GM23338 (cell line): ENCODE measurements around the gene KRTAP20-4. TPM values are rescaled to one million over a fixed set of nuclear protein-coding genes. Genes with fewer than 3 reads are reported as not detected.

Experiments used
- ATAC-seq: fragments of 200-7000 bp; cut with Tn5 transposase; 3 replicates; pipeline ENCODE4 v1.9.1; 2020
- DNase-seq: peaks from one replicate; pipeline ENCODE4 v3.0.0-alpha.2; 2015; ENCODE audit warnings: low spot score
- H2AFZ ChIP-seq: fragments of 200-600 bp; sonication (generic); 2 replicates; pipeline ENCODE4 v1.8.0; 2016; ENCODE audit warnings: antibody characterized with exemption, mild to moderate bottlenecking, moderate library complexity
- H3F3A ChIP-seq: fragments of 200-600 bp; sonication (generic); replicated peaks from 2 replicates; pipeline ENCODE4 v1.8.0; 2017; ENCODE audit warnings: antibody characterized with exemption, mixed run types, low read depth
- H3K27ac ChIP-seq: fragments of 200-600 bp; sonication (generic); 2 replicates; pipeline ENCODE4 v1.6.1; 2016; ENCODE audit warnings: low read depth
- H3K27me3 ChIP-seq: fragments of 200-600 bp; sonication (generic); 2 replicates; pipeline ENCODE4 v1.8.0; 2016; ENCODE audit warnings: mild to moderate bottlenecking, mixed run types, moderate library complexity; ENCODE audit not compliant: insufficient read depth
- H3K36me3 ChIP-seq: fragments of 200-600 bp; sonication (generic); 2 replicates; pipeline ENCODE4 v1.8.0; 2016; ENCODE audit warnings: mild to moderate bottlenecking; ENCODE audit not compliant: insufficient read depth
- H3K4me1 ChIP-seq: fragments of 200-600 bp; sonication (generic); 2 replicates; pipeline ENCODE4 v1.8.0; 2016; ENCODE audit warnings: mild to moderate bottlenecking, moderate library complexity; ENCODE audit not compliant: insufficient read depth
- H3K4me2 ChIP-seq: fragments of 200-600 bp; sonication (generic); 2 replicates; pipeline ENCODE4 v1.7.1; 2017; ENCODE audit warnings: mixed run types
- H3K4me3 ChIP-seq: fragments of 200-600 bp; sonication (generic); 2 replicates; pipeline ENCODE4 v1.6.1; 2016; ENCODE audit warnings: mixed run types
- H3K79me2 ChIP-seq: fragments of 200-600 bp; sonication (generic); replicated peaks from 2 replicates; pipeline ENCODE4 v1.8.0; 2017; ENCODE audit warnings: mild to moderate bottlenecking; ENCODE audit not compliant: insufficient read depth
- H3K9me2 ChIP-seq: fragments of 200-600 bp; sonication (generic); 2 replicates; pipeline ENCODE4 v1.8.0; 2017; ENCODE audit not compliant: insufficient read depth
- H4K20me1 ChIP-seq: fragments of 200-600 bp; sonication (generic); replicated peaks from 2 replicates; pipeline ENCODE4 v1.8.0; 2017; ENCODE audit warnings: mild to moderate bottlenecking; ENCODE audit not compliant: insufficient read depth
- H3K27ac Mint-ChIP-seq: 2 replicates; pipeline ENCODE4 v1.8.0; 2020; ENCODE audit warnings: inconsistent platforms, mild to moderate bottlenecking, moderate library complexity, mixed read lengths
- H3K27me3 Mint-ChIP-seq: 3 replicates; pipeline ENCODE4 v1.8.0; 2022; ENCODE audit warnings: low read depth, mild to moderate bottlenecking, moderate library complexity, mixed read lengths, inconsistent platforms; ENCODE audit not compliant: insufficient read depth, poor library complexity
- H3K36me3 Mint-ChIP-seq: 3 replicates; pipeline ENCODE4 v1.8.0; 2021; ENCODE audit warnings: low read depth, mild to moderate bottlenecking, inconsistent platforms, moderate library complexity, mixed read lengths
- H3K4me1 Mint-ChIP-seq: 3 replicates; pipeline ENCODE4 v1.8.0; 2020; ENCODE audit warnings: mild to moderate bottlenecking, inconsistent platforms, mixed read lengths
- H3K4me3 Mint-ChIP-seq: 3 replicates; pipeline ENCODE4 v1.8.0; 2021; ENCODE audit warnings: moderate library complexity, mild to moderate bottlenecking, inconsistent platforms, mixed read lengths
- H3K9me3 Mint-ChIP-seq: 3 replicates; pipeline ENCODE4 v1.8.0; 2020; ENCODE audit warnings: moderate library complexity, mild to moderate bottlenecking, inconsistent platforms, mixed read lengths
- CREB1 ChIP-seq: fragments of 250-450 bp; sonication (Bioruptor Pico); IDR thresholded peaks from 2 replicates; pipeline ENCODE4 v1.5.0; 2020; ENCODE audit warnings: low read depth, mild to moderate bottlenecking, moderate library complexity
- EZH2 ChIP-seq: fragments of 200-600 bp; sonication (generic); IDR thresholded peaks from one replicate; pipeline ENCODE4 v1.8.0; 2017; ENCODE audit warnings: antibody characterized with exemption, mild to moderate bottlenecking, low read depth; ENCODE audit not compliant: unreplicated experiment
- EZH2phosphoT487 ChIP-seq: fragments of 200-600 bp; sonication (generic); IDR thresholded peaks from one replicate; pipeline ENCODE4 v1.8.1; 2018; ENCODE audit warnings: antibody characterized with exemption; ENCODE audit not compliant: unreplicated experiment
- JUNB ChIP-seq: IDR thresholded peaks from one replicate; pipeline ENCODE4 v1.6.1; 2016; ENCODE audit warnings: antibody characterized with exemption; ENCODE audit not compliant: unreplicated experiment
- NANOG ChIP-seq: IDR thresholded peaks from 2 replicates; pipeline ENCODE4 v1.6.1; 2016; ENCODE audit warnings: antibody characterized with exemption, borderline replicate concordance
- POLR2AphosphoS5 ChIP-seq: IDR thresholded peaks from 2 replicates; pipeline ENCODE4 v1.6.1; 2016; ENCODE audit warnings: antibody characterized with exemption, low read depth
- STAT1 ChIP-seq: IDR thresholded peaks from one replicate; pipeline ENCODE4 v1.6.1; 2016; ENCODE audit warnings: antibody characterized with exemption; ENCODE audit not compliant: unreplicated experiment
- ZNF114 ChIP-seq: fragments of 250-450 bp; sonication (Bioruptor Pico); IDR thresholded peaks from 2 replicates; pipeline ENCODE4 v1.5.0; 2020; ENCODE audit warnings: mild to moderate bottlenecking, moderate library complexity
- ZNF331 ChIP-seq: fragments of 250-450 bp; sonication (Bioruptor Pico); IDR thresholded peaks from 2 replicates; pipeline ENCODE4 v1.5.0; 2020; ENCODE audit warnings: low read depth, mild to moderate bottlenecking, moderate library complexity
- polyA plus RNA-seq: library from polyadenylated mRNA; unstranded; fragments of >200 nt; fragmentation: Nextera tagmentation; extraction: Ambion mirVana; gene quantifications from 2 replicates; pipeline ENCODE4 v1.2.1, GENCODE V29; 2016
- total RNA-seq: library from RNA; depleted of rRNA; stranded (reverse); fragments of >200 nt; shearing (Covaris generic); gene quantifications from 2 replicates; pipeline ENCODE4 v1.2.3, GENCODE V29; 2014
- TF ChIP-seq, protein P1 (sequence below), 2 experiments: fragments of 200-600 bp in 1 of 2; sonication (generic) in 1 of 2; conservative IDR thresholded peaks; 2 replicates each; pipeline versions ENCODE4 v1.5.1 to v1.6.1; 2016 to 2017; ENCODE audit warnings: antibody characterized with exemption in 2 of 2, low read depth in 2 of 2, mild to moderate bottlenecking in 2 of 2, moderate library complexity in 1 of 2
- TF ChIP-seq, protein P2 (sequence below): IDR thresholded peaks from one replicate; pipeline ENCODE4 v1.6.1; 2018; ENCODE audit warnings: antibody characterized with exemption; ENCODE audit not compliant: unreplicated experiment
- TF ChIP-seq, protein P3 (sequence below): IDR thresholded peaks from 2 replicates; pipeline ENCODE4 v1.6.1; 2016; ENCODE audit warnings: antibody characterized with exemption
- TF ChIP-seq, protein P4 (sequence below): fragments of 250-450 bp; sonication (Bioruptor Pico); IDR thresholded peaks from 2 replicates; pipeline ENCODE4 v1.5.0; 2020; ENCODE audit warnings: mild to moderate bottlenecking, moderate library complexity

The KRTAP20-4 gene
- total and polyA plus RNA-seq, 2 experiments from 2014 or later, result not detected

DNA sequence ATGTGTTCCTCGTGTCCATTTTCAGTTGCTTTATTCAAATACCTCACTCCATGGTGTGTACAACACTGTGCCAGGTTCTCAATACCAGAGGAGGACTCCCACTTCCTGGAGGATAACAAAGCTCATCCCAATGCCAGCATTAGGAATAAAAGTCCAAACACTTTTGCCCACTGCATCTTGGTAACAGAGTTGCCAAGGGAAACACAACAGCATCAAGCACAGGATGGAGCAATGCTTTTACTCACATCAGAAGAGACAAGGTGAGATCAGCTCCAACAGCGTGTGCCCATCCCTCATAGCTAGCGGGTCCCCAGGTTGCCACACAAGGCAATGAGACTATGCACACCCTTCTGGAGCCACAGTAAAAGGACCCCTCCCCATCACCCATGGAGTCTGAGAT, 2.9 kb downstream of the KRTAP20-4 start:
- no peaks in the 10 kb centered on the region for H3K79me2 ChIP-seq
- peaks cover 16% of the 10 kb centered on the region for H3K9me3 Mint-ChIP-seq
- no peaks in the 10 kb centered on the region; the same call in 2 of the 3 replicates for H3K4me1 Mint-ChIP-seq
- H3K4me3 Mint-ChIP-seq, result no peak overlapping the region
- 0 out of 3 replicates have a peak, but pooled peaks cover 5% of the 10 kb centered on the region for H3K36me3 Mint-ChIP-seq
- H3K4me2 ChIP-seq, result no peak overlapping the region
- H3K36me3 ChIP-seq, result no peaks in the 10 kb centered on the region
- H3K4me1 ChIP-seq, result no peaks in the 10 kb centered on the region; the same call in 1 of the 2 replicates
- H3K27me3 Mint-ChIP-seq, result no peaks in the 10 kb centered on the region
- H3K9me2 ChIP-seq, result peaks cover 7% of the 10 kb centered on the region; the same call in 1 of the 2 replicates
- no peak overlapping the region for H3K4me3 ChIP-seq
- TF ChIP-seq EZH2, result no peak
- no peak for TF ChIP-seq STAT1
- TF ChIP-seq POLR2AphosphoS5, result no peak
- TF ChIP-seq ZNF331 (CRISPR knock-in tag), result no peak
- TF ChIP-seq, protein P1, sequence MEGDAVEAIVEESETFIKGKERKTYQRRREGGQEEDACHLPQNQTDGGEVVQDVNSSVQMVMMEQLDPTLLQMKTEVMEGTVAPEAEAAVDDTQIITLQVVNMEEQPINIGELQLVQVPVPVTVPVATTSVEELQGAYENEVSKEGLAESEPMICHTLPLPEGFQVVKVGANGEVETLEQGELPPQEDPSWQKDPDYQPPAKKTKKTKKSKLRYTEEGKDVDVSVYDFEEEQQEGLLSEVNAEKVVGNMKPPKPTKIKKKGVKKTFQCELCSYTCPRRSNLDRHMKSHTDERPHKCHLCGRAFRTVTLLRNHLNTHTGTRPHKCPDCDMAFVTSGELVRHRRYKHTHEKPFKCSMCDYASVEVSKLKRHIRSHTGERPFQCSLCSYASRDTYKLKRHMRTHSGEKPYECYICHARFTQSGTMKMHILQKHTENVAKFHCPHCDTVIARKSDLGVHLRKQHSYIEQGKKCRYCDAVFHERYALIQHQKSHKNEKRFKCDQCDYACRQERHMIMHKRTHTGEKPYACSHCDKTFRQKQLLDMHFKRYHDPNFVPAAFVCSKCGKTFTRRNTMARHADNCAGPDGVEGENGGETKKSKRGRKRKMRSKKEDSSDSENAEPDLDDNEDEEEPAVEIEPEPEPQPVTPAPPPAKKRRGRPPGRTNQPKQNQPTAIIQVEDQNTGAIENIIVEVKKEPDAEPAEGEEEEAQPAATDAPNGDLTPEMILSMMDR (conservative IDR thresholded peaks at IDR 0.05; ENCODE audit: low read depth in 2 of 2), result no peak
- no peak for TF ChIP-seq EZH2phosphoT487
- TF ChIP-seq, protein P2, sequence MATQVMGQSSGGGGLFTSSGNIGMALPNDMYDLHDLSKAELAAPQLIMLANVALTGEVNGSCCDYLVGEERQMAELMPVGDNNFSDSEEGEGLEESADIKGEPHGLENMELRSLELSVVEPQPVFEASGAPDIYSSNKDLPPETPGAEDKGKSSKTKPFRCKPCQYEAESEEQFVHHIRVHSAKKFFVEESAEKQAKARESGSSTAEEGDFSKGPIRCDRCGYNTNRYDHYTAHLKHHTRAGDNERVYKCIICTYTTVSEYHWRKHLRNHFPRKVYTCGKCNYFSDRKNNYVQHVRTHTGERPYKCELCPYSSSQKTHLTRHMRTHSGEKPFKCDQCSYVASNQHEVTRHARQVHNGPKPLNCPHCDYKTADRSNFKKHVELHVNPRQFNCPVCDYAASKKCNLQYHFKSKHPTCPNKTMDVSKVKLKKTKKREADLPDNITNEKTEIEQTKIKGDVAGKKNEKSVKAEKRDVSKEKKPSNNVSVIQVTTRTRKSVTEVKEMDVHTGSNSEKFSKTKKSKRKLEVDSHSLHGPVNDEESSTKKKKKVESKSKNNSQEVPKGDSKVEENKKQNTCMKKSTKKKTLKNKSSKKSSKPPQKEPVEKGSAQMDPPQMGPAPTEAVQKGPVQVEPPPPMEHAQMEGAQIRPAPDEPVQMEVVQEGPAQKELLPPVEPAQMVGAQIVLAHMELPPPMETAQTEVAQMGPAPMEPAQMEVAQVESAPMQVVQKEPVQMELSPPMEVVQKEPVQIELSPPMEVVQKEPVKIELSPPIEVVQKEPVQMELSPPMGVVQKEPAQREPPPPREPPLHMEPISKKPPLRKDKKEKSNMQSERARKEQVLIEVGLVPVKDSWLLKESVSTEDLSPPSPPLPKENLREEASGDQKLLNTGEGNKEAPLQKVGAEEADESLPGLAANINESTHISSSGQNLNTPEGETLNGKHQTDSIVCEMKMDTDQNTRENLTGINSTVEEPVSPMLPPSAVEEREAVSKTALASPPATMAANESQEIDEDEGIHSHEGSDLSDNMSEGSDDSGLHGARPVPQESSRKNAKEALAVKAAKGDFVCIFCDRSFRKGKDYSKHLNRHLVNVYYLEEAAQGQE, result no peak
- TF ChIP-seq, protein P3, sequence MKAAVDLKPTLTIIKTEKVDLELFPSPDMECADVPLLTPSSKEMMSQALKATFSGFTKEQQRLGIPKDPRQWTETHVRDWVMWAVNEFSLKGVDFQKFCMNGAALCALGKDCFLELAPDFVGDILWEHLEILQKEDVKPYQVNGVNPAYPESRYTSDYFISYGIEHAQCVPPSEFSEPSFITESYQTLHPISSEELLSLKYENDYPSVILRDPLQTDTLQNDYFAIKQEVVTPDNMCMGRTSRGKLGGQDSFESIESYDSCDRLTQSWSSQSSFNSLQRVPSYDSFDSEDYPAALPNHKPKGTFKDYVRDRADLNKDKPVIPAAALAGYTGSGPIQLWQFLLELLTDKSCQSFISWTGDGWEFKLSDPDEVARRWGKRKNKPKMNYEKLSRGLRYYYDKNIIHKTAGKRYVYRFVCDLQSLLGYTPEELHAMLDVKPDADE, result no peak
- TF ChIP-seq JUNB, result no peak
- TF ChIP-seq, protein P4, sequence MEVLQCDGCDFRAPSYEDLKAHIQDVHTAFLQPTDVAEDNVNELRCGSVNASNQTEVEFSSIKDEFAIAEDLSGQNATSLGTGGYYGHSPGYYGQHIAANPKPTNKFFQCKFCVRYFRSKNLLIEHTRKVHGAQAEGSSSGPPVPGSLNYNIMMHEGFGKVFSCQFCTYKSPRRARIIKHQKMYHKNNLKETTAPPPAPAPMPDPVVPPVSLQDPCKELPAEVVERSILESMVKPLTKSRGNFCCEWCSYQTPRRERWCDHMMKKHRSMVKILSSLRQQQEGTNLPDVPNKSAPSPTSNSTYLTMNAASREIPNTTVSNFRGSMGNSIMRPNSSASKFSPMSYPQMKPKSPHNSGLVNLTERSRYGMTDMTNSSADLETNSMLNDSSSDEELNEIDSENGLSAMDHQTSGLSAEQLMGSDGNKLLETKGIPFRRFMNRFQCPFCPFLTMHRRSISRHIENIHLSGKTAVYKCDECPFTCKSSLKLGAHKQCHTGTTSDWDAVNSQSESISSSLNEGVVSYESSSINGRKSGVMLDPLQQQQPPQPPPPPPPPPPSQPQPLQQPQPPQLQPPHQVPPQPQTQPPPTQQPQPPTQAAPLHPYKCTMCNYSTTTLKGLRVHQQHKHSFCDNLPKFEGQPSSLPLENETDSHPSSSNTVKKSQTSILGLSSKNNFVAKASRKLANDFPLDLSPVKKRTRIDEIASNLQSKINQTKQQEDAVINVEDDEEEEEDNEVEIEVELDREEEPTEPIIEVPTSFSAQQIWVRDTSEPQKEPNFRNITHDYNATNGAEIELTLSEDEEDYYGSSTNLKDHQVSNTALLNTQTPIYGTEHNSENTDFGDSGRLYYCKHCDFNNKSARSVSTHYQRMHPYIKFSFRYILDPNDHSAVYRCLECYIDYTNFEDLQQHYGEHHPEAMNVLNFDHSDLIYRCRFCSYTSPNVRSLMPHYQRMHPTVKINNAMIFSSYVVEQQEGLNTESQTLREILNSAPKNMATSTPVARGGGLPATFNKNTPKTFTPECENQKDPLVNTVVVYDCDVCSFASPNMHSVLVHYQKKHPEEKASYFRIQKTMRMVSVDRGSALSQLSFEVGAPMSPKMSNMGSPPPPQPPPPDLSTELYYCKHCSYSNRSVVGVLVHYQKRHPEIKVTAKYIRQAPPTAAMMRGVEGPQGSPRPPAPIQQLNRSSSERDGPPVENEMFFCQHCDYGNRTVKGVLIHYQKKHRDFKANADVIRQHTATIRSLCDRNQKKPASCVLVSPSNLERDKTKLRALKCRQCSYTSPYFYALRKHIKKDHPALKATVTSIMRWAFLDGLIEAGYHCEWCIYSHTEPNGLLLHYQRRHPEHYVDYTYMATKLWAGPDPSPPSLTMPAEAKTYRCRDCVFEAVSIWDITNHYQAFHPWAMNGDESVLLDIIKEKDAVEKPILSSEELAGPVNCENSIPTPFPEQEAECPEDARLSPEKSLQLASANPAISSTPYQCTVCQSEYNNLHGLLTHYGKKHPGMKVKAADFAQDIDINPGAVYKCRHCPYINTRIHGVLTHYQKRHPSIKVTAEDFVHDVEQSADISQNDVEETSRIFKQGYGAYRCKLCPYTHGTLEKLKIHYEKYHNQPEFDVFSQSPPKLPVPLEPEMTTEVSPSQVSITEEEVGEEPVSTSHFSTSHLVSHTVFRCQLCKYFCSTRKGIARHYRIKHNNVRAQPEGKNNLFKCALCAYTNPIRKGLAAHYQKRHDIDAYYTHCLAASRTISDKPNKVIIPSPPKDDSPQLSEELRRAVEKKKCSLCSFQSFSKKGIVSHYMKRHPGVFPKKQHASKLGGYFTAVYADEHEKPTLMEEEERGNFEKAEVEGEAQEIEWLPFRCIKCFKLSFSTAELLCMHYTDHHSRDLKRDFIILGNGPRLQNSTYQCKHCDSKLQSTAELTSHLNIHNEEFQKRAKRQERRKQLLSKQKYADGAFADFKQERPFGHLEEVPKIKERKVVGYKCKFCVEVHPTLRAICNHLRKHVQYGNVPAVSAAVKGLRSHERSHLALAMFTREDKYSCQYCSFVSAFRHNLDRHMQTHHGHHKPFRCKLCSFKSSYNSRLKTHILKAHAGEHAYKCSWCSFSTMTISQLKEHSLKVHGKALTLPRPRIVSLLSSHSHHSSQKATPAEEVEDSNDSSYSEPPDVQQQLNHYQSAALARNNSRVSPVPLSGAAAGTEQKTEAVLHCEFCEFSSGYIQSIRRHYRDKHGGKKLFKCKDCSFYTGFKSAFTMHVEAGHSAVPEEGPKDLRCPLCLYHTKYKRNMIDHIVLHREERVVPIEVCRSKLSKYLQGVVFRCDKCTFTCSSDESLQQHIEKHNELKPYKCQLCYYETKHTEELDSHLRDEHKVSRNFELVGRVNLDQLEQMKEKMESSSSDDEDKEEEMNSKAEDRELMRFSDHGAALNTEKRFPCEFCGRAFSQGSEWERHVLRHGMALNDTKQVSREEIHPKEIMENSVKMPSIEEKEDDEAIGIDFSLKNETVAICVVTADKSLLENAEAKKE (CRISPR knock-in tag), result no peak
- no peak for TF ChIP-seq ZNF114 (CRISPR knock-in tag)
- TF ChIP-seq CREB1, result no peak
- no peak for TF ChIP-seq NANOG
- ATAC-seq (no peak), DNase-seq (no peak)
- H3K27ac ChIP-seq, result no peak overlapping the region
- no peak overlapping the region for H2AFZ ChIP-seq
- H4K20me1 ChIP-seq, result no peaks in the 10 kb centered on the region
- H3K27ac Mint-ChIP-seq, result no peak overlapping the region
- H3K27me3 ChIP-seq, result no peaks in the 10 kb centered on the region
- no peaks in the 10 kb centered on the region for H3F3A ChIP-seq
